ENCODE results near the gene MYL6B. TPM values are rescaled to one million over a fixed set of nuclear protein-coding genes. Genes with fewer than 3 reads are reported as not detected.

The MYL6B gene
- total RNA-seq, 3 donors from 2014 or later, result 29.6 to 52.8 (median 43.2) TPM

DNA sequence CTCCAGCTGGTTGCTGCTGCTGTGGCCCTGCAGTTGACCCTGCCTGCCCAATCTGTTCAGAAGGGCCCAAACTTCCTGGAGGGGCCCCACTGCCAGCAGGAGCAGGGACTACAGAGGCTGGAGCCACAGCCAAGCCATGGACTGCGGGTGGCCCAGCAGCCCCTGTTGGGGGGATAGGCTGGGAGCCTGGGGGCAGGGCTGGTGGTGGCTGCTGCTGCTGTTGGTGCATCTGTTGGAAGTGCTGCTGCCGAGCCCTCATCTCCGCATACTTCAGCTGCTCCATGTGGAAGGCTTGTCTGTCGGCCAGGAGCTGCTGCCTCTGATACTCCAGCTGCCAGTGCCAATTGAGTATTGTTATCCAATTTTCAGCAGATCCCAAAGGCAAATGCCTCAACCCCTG is 13.0 kb downstream of the MYL6B start:
- intact Hi-C loops (cut with DNase I; ENCODE audit: low total_unique reads), result no loop called here
- Histone ChIP-seq H3K27ac (peak overlapping the region in 1 of 2 donors; percentile 9), H3K4me1 (peaks cover 0 to 14% of the 10 kb centered on the region in 2 donors), H3K9me3 (no peaks in the 10 kb centered on the region), H3K27me3 (no peaks in the 10 kb centered on the region), H3K4me3 (no peak overlapping the region), H3K36me3 (peaks cover 5% of the 10 kb centered on the region)
- no peak for DNase-seq (ENCODE audit: low spot score in 2 of 2)
- TF ChIP-seq POLR2AphosphoS5 (IDR thresholded peaks at IDR 0.05), result no peak

- H3K9me3 ChIP-seq, result no peaks in the 10 kb centered on the region
- H3K4me3 ChIP-seq, result no peak overlapping the region
- H3K36me3 ChIP-seq, result peaks cover 20% of the 10 kb centered on the region
- H3K27me3 ChIP-seq, result no peaks in the 10 kb centered on the region
- no peaks in the 10 kb centered on the region for H3K4me1 ChIP-seq
- no peak overlapping the region for H3K27ac ChIP-seq
- intact Hi-C loops (cut with DNase I; ENCODE audit: low total_unique reads), result no loop called here
- TF ChIP-seq POLR2AphosphoS5 (IDR thresholded peaks at IDR 0.05), result no peak
- TF ChIP-seq, protein P1, sequence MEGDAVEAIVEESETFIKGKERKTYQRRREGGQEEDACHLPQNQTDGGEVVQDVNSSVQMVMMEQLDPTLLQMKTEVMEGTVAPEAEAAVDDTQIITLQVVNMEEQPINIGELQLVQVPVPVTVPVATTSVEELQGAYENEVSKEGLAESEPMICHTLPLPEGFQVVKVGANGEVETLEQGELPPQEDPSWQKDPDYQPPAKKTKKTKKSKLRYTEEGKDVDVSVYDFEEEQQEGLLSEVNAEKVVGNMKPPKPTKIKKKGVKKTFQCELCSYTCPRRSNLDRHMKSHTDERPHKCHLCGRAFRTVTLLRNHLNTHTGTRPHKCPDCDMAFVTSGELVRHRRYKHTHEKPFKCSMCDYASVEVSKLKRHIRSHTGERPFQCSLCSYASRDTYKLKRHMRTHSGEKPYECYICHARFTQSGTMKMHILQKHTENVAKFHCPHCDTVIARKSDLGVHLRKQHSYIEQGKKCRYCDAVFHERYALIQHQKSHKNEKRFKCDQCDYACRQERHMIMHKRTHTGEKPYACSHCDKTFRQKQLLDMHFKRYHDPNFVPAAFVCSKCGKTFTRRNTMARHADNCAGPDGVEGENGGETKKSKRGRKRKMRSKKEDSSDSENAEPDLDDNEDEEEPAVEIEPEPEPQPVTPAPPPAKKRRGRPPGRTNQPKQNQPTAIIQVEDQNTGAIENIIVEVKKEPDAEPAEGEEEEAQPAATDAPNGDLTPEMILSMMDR (IDR thresholded peaks at IDR 0.05), result no peak
- no peak for TF ChIP-seq POLR2A (IDR thresholded peaks at IDR 0.05)
- no peak for DNase-seq (ENCODE audit: low spot score in 2 of 2)
Measured at GRCh38 chr12:56169229-56169759, 16.9 kb downstream of the MYL6B start.

DNA sequence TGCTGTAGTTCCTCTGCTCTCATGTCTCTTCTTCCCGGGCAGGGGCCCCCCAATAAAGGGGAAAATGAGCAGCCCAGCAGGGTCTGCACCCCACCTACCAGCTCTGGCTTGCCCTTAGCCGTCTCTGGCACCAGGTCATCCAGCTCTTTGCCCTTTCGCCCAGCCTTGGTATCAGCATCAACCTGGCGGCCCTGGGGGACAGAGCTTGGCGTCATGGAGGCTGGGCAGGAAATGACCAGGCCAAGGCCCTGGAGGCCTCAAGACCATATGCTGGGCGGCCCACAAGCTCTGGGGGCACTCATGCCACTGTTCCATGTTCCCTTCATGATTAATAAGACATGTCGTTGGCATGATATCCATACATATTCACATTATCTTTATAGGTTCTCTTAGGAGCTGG is 20.5 kb downstream of the MYL6B start:
- Histone ChIP-seq H3K4me1 (no peaks in the 10 kb centered on the region), H3K27me3 (no peaks in the 10 kb centered on the region), H3K36me3 (peaks cover 15% of the 10 kb centered on the region), H3K4me3 (no peak overlapping the region), H3K27ac (no peak overlapping the region), H3K9me3 (no peaks in the 10 kb centered on the region)
- DNase-seq (ENCODE audit: low spot score in 2 of 2), result no peak
- TF ChIP-seq POLR2A (IDR thresholded peaks at IDR 0.05), result no peak
- no peak for TF ChIP-seq POLR2AphosphoS5 (IDR thresholded peaks at IDR 0.05)
- TF ChIP-seq, protein P1 (IDR thresholded peaks at IDR 0.05), result no peak
- intact Hi-C loops (cut with DNase I; ENCODE audit: low total_unique reads), result no loop called here

- H3K36me3 ChIP-seq, result peaks cover 19% of the 10 kb centered on the region
- no peaks in the 10 kb centered on the region for H3K4me1 ChIP-seq
- intact Hi-C loops (cut with DNase I; ENCODE audit: low total_unique reads), result no loop called here
Measured at GRCh38 chr12:56178347-56178746, 26.0 kb downstream of the MYL6B start.

GRCh38 chr12:56186957-56187356 is 34.6 kb downstream of the MYL6B start:
- DNase-seq (ENCODE audit: low spot score in 2 of 2), result no peak
- intact Hi-C loops (cut with DNase I; ENCODE audit: low total_unique reads), result loop anchor here (5.0 kb wide), 1 partner anchor 60 kb away; the partner anchor contains the start of gene ESYT1
- TF ChIP-seq POLR2AphosphoS5 (IDR thresholded peaks at IDR 0.05) (no peak), POLR2A (IDR thresholded peaks at IDR 0.05) (no peak)
- TF ChIP-seq, protein P1 (IDR thresholded peaks at IDR 0.05), result no peak
- Histone ChIP-seq H3K4me1 (peaks cover 0 to 13% of the 10 kb centered on the region in 2 donors), H3K27me3 (no peaks in the 10 kb centered on the region), H3K36me3 (peaks cover under 1% of the 10 kb centered on the region), H3K4me3 (peak overlapping the region in 1 of 3 donors; percentile 26), H3K9me3 (no peaks in the 10 kb centered on the region), H3K27ac (peak overlapping the region in 1 of 2 donors; percentile 96)

More at GRCh38 chr12:56178347-56178746, 26.0 kb downstream of the MYL6B start:
- Histone ChIP-seq H3K27me3 (no peaks in the 10 kb centered on the region), H3K27ac (no peak overlapping the region), H3K9me3 (no peaks in the 10 kb centered on the region), H3K4me3 (no peak overlapping the region)
- DNase-seq (ENCODE audit: low spot score in 2 of 2), result no peak
- TF ChIP-seq POLR2A (IDR thresholded peaks at IDR 0.05) (no peak), POLR2AphosphoS5 (IDR thresholded peaks at IDR 0.05) (no peak)
- TF ChIP-seq, protein P1 (IDR thresholded peaks at IDR 0.05), result no peak

Measured in breast epithelium (tissue), 4 donors.